ENCODE results near the gene KYNU.
"Not testable (repeated sequence)": the region's sequence is repeated elsewhere in the genome, so short reads cannot be mapped to it uniquely, and the experiment has no call there.

KYNU gene

GRCh38 chr2:142901780-142902179, 24.3 kb downstream of the KYNU start:
- CTCF ChIA-PET: interaction anchor here (0.7 kb wide), 1 partner anchor 549 kb away, joined by 3 read pairs; no protein-coding TSS in a partner anchor

GRCh38 chr2:142903726-142904125, 26.3 kb downstream of the KYNU start:
- H3K27ac ChIP-seq; POLR2A ChIA-PET (ENCODE audit: low non-redundant PET); DNase-seq (ENCODE audit: low spot score); CTCF ChIA-PET: not testable (repeated sequence)

More at GRCh38 chr2:142901780-142902179, 24.3 kb downstream of the KYNU start:
- TF ChIP-seq CTCF (conservative IDR thresholded peaks at IDR 0.05; ENCODE audit: low read depth): no peak
- POLR2A ChIA-PET (ENCODE audit: low non-redundant PET): no interaction called here
- DNase-seq (ENCODE audit: low spot score): no peak
- no peak overlapping the region for H3K27ac ChIP-seq

- ChIA-PET POLR2A (ENCODE audit: low non-redundant PET) (no interaction called here), CTCF (interaction anchor here (0.7 kb wide), 1 partner anchor 9 kb away, joined by 3 read pairs; no protein-coding TSS in a partner anchor)
- no peak for TF ChIP-seq CTCF (conservative IDR thresholded peaks at IDR 0.05; ENCODE audit: low read depth)
- H3K27ac ChIP-seq: no peak overlapping the region
- no peak for DNase-seq (ENCODE audit: low spot score)
Observed at GRCh38 chr2:142907653-142908052, 30.2 kb downstream of the KYNU start.

GRCh38 chr2:142914507-142915313, 37.2 kb downstream of the KYNU start:
- DNase-seq (ENCODE audit: low spot score): no peak
- H3K27ac ChIP-seq: no peak overlapping the region
- no peak for TF ChIP-seq CTCF (conservative IDR thresholded peaks at IDR 0.05; ENCODE audit: low read depth)
- ChIA-PET POLR2A (ENCODE audit: low non-redundant PET) (no interaction called here), CTCF (no interaction called here)

GRCh38 chr2:142915502-142915901, 38.0 kb downstream of the KYNU start:
- H3K27ac ChIP-seq: no peak overlapping the region
- CTCF ChIA-PET: no interaction called here
- TF ChIP-seq CTCF (conservative IDR thresholded peaks at IDR 0.05; ENCODE audit: low read depth): no peak
- DNase-seq (ENCODE audit: low spot score): no peak
- POLR2A ChIA-PET (ENCODE audit: low non-redundant PET): no interaction called here

GRCh38 chr2:142918624-142919023, 41.2 kb downstream of the KYNU start:
- DNase-seq (ENCODE audit: low spot score): no peak
- H3K27ac ChIP-seq: no peak overlapping the region
- ChIA-PET CTCF (interaction anchor here (0.7 kb wide), 1 partner anchor 47 kb away, joined by 3 read pairs; no protein-coding TSS in a partner anchor), POLR2A (ENCODE audit: low non-redundant PET) (no interaction called here)
- no peak for TF ChIP-seq CTCF (conservative IDR thresholded peaks at IDR 0.05; ENCODE audit: low read depth)

GRCh38 chr2:142920571-142920970, 43.1 kb downstream of the KYNU start:
- no peak for DNase-seq (ENCODE audit: low spot score)
- H3K27ac ChIP-seq: no peak overlapping the region
- TF ChIP-seq CTCF (conservative IDR thresholded peaks at IDR 0.05; ENCODE audit: low read depth): no peak
- ChIA-PET POLR2A (ENCODE audit: low non-redundant PET) (no interaction called here), CTCF (interaction anchor here (0.6 kb wide), 1 partner anchor 47 kb away, joined by 3 read pairs; no protein-coding TSS in a partner anchor)

Measured in RWPE1 (cell line).